ENCODE measurements around the gene STK38.

DNA sequence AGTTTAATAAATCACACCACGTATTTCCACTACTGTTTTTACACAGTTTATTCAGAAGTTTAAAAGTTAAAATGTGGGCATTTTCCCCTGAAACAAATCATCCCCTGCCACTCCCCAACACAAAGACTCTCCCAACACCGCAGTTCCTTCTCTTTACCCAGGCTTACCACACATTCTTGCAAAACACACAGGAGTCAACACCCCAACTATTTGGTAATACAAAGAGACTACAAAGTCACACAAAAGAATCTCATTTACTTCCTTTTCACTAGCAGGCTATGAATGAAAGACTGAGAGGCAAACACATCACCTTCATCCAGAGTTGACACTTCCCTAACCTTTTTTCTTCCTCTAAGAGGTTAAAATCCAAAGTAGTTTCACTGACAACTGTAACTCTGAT lies 53.4 kb downstream of the STK38 start:
- TF ChIP-seq POLR2A (IDR thresholded peaks at IDR 0.05) (no peak), CTCF (IDR thresholded peaks at IDR 0.05) (no peak)
